Gastrocnemius medialis (tissue), 4 donors: ENCODE measurements around the gene FYCO1. TPM values are rescaled to one million over a fixed set of nuclear protein-coding genes. Genes with fewer than 3 reads are reported as not detected.

Experiments
- ATAC-seq, 2 donors: fragments of 150-250 bp; one replicate each; pipeline ENCODE4 v1.9.1; 2016
- DNase-seq, 2 donors: peaks; one replicate each; pipeline ENCODE4 v3.0.0-alpha.2; 2019
- H3K27ac ChIP-seq, 4 donors: fragments of 200-600 bp; sonication (generic); 1 replicate in 1 of 4; 2 replicates in 3 of 4; pipeline ENCODE4 v1.5.1; 2016 to 2018; ENCODE audit warnings: mild to moderate bottlenecking in 2 of 4, moderate library complexity in 1 of 4
- H3K27me3 ChIP-seq, 3 donors: fragments of 200-600 bp; sonication (generic) in 2 of 3; 1 replicate in 1 of 3; 2 replicates in 2 of 3; pipeline versions ENCODE4 v1.5.1 to v1.6.0; 2016 to 2019; ENCODE audit warnings: mild to moderate bottlenecking in 1 of 3, moderate library complexity in 1 of 3
- H3K36me3 ChIP-seq, 2 donors: fragments of 200-600 bp; sonication (generic) in 1 of 2; one replicate each; pipeline ENCODE4 v1.5.1; 2017 to 2018
- H3K4me1 ChIP-seq, 2 donors: fragments of 200-600 bp; sonication (generic) in 1 of 2; one replicate each; pipeline ENCODE4 v1.5.1; 2016 to 2017; ENCODE audit warnings: mild to moderate bottlenecking in 2 of 2
- H3K4me3 ChIP-seq, 4 donors: fragments of 200-600 bp; sonication (generic) in 3 of 4; 1 replicate in 1 of 4; 2 replicates in 3 of 4; pipeline ENCODE4 v1.5.1; 2016 to 2019; ENCODE audit warnings: mild to moderate bottlenecking in 2 of 4
- H3K9me3 ChIP-seq, 3 donors: fragments of 200-600 bp; sonication (generic) in 2 of 3; 1 replicate in 1 of 3; 2 replicates in 2 of 3; pipeline ENCODE4 v1.5.1; 2016 to 2019
- CTCF ChIP-seq, 5 experiments: fragments of 450-650 bp in 3 of 5; fragments of 200-600 bp in 2 of 5; sonication (generic) in 2 of 5; IDR thresholded peaks in 4 of 5; conservative IDR thresholded peaks in 1 of 5; 1 replicate in 4 of 5; 2 replicates in 1 of 5; pipeline ENCODE4 v1.5.1; 2016 to 2019; ENCODE audit warnings: antibody characterized with exemption in 5 of 5, mild to moderate bottlenecking in 3 of 5, moderate library complexity in 3 of 5
- POLR2A ChIP-seq, 2 donors: fragments of 450-650 bp; IDR thresholded peaks; one replicate each; pipeline ENCODE4 v1.6.1; 2017; ENCODE audit warnings: antibody characterized with exemption in 2 of 2, mild to moderate bottlenecking in 2 of 2, moderate library complexity in 2 of 2
- in situ Hi-C, 4 donors: fragments of 200-750 bp; cut with MboI; loops; one replicate each; pipeline versions ENCODE4 v1.15.0 to v1.8.0; 2017; ENCODE audit warnings: low sequenced_read_pairs in 4 of 4
- intact Hi-C: fragments of 100-400 bp; cut with DNase I; formaldehyde crosslinking; loops from one replicate; pipeline ENCODE4 v1.15.1; 2023; ENCODE audit warnings: low total_unique reads
- total RNA-seq, 4 donors: library from RNA; depleted of rRNA; stranded (reverse); fragments of >200 nt; gene quantifications; one replicate each; pipeline versions ENCODE4 v1.1.0 to v1.2.3, GENCODE V29; 2016

The FYCO1 gene
- total RNA-seq, 4 donors from 2014 or later = 47.4 to 99.8 (median 84.2) TPM

- intact Hi-C loops = no loop called here
- in situ Hi-C loops = loop anchor here in 3 of 4 donors (25.0 kb wide), 1 partner anchor 160 kb away; no protein-coding TSS in a partner anchor
- no peaks in the 10 kb centered on the region for H3K27me3 ChIP-seq
- peaks cover 0 to 68% of the 10 kb centered on the region in 2 donors for H3K36me3 ChIP-seq
- TF ChIP-seq CTCF (IDR thresholded peaks at IDR 0.05 in 4 of 5, conservative IDR thresholded peaks at IDR 0.05 in 1 of 5) = no peak
- H3K4me3 ChIP-seq = no peak overlapping the region
- DNase-seq (no peak), ATAC-seq (no peak)
- no peaks in the 10 kb centered on the region for H3K9me3 ChIP-seq
- H3K4me1 ChIP-seq = no peaks in the 10 kb centered on the region
- H3K27ac ChIP-seq = no peak overlapping the region
Measured at GRCh38 chr3:45922039-45922326, 73.6 kb downstream of the FYCO1 start.

GRCh38 chr3:45921158-45922038 is 74.2 kb downstream of the FYCO1 start:
- in situ Hi-C loops = loop anchor here in 3 of 4 donors (25.0 kb wide), 1 partner anchor 159 kb away; no protein-coding TSS in a partner anchor
- no peak for DNase-seq
- peaks cover 0 to 67% of the 10 kb centered on the region in 2 donors for H3K36me3 ChIP-seq
- TF ChIP-seq POLR2A (IDR thresholded peaks at IDR 0.05) (no peak), CTCF (IDR thresholded peaks at IDR 0.05 in 4 of 5, conservative IDR thresholded peaks at IDR 0.05 in 1 of 5) (no peak)
- no peak overlapping the region for H3K27ac ChIP-seq
- H3K4me1 ChIP-seq = no peaks in the 10 kb centered on the region
- H3K9me3 ChIP-seq = no peaks in the 10 kb centered on the region
- ATAC-seq = no peak
- intact Hi-C loops = no loop called here
- no peaks in the 10 kb centered on the region for H3K27me3 ChIP-seq
- no peak overlapping the region for H3K4me3 ChIP-seq

- DNase-seq = no peak
- in situ Hi-C loops (loop anchor here in 3 of 4 donors (25.0 kb wide), 1 partner anchor 155 kb away; no protein-coding TSS in a partner anchor), intact Hi-C loops (no loop called here)
- no peak for ATAC-seq
- Histone ChIP-seq H3K27me3 (no peaks in the 10 kb centered on the region), H3K4me3 (no peak overlapping the region), H3K9me3 (no peaks in the 10 kb centered on the region), H3K27ac (no peak overlapping the region), H3K36me3 (peaks cover 0 to 40% of the 10 kb centered on the region in 2 donors), H3K4me1 (no peaks in the 10 kb centered on the region)
- TF ChIP-seq CTCF (IDR thresholded peaks at IDR 0.05 in 4 of 5, conservative IDR thresholded peaks at IDR 0.05 in 1 of 5) (no peak), POLR2A (IDR thresholded peaks at IDR 0.05) (no peak)
Measured at GRCh38 chr3:45917146-45917898, 78.3 kb downstream of the FYCO1 start.

GRCh38 chr3:45915518-45916231 is 79.9 kb downstream of the FYCO1 start:
- Histone ChIP-seq H3K9me3 (no peaks in the 10 kb centered on the region), H3K36me3 (peaks cover 0 to 23% of the 10 kb centered on the region in 2 donors), H3K27me3 (no peaks in the 10 kb centered on the region), H3K27ac (no peak overlapping the region), H3K4me1 (no peaks in the 10 kb centered on the region), H3K4me3 (no peak overlapping the region)
- intact Hi-C loops = no loop called here
- in situ Hi-C loops = loop anchor here in 3 of 4 donors (25.0 kb wide), 1 partner anchor 153 kb away; no protein-coding TSS in a partner anchor
- DNase-seq = no peak
- TF ChIP-seq CTCF (IDR thresholded peaks at IDR 0.05 in 4 of 5, conservative IDR thresholded peaks at IDR 0.05 in 1 of 5) = no peak
- no peak for TF ChIP-seq POLR2A (IDR thresholded peaks at IDR 0.05)
- ATAC-seq = peak in 1 of 2 donors; percentile 22
